Measurements from ENCODE around the gene CLASP2.
A peak's percentile ranks its signal among the peaks of the same experiment; 100 is the strongest.
"Not testable (repeated sequence)": the region's sequence is repeated elsewhere in the genome, so short reads cannot be mapped to it uniquely, and the experiment has no call there.

Gene CLASP2

GRCh38 chr3:33687406-33688010, 30.5 kb downstream of the CLASP2 start:
- no peak for DNase-seq (ENCODE audit: low read depth in 2 of 2)

GRCh38 chr3:33682770-33683169, 35.3 kb downstream of the CLASP2 start:
- no peak for DNase-seq (ENCODE audit: low read depth in 2 of 2)

- DNase-seq (ENCODE audit: low read depth in 2 of 2): no peak
Measured at GRCh38 chr3:33681667-33682066, 36.4 kb downstream of the CLASP2 start.

- DNase-seq (ENCODE audit: low read depth in 2 of 2): no peak
Measured at GRCh38 chr3:33678073-33678472, 40.0 kb downstream of the CLASP2 start.

GRCh38 chr3:33673436-33673835, 44.6 kb downstream of the CLASP2 start:
- DNase-seq (ENCODE audit: low read depth in 2 of 2): not testable (repeated sequence)

- DNase-seq (ENCODE audit: low read depth in 2 of 2): no peak
Measured at GRCh38 chr3:33668618-33669017, 49.4 kb downstream of the CLASP2 start.

GRCh38 chr3:33665294-33665693, 52.8 kb downstream of the CLASP2 start:
- DNase-seq (ENCODE audit: low read depth in 2 of 2): no peak

GRCh38 chr3:33664195-33664594, 53.9 kb downstream of the CLASP2 start:
- peak; percentile 39 to 52 for DNase-seq (ENCODE audit: low read depth in 2 of 2)

GRCh38 chr3:33663042-33663441, 55.0 kb downstream of the CLASP2 start:
- no peak for DNase-seq (ENCODE audit: low read depth in 2 of 2)

- DNase-seq (ENCODE audit: low read depth in 2 of 2): no peak
Measured at GRCh38 chr3:33659856-33660434, 58.1 kb downstream of the CLASP2 start.

GRCh38 chr3:33658991-33659848, 58.8 kb downstream of the CLASP2 start:
- peak in 1 of 2 experiments; percentile 17 for DNase-seq (ENCODE audit: low read depth in 2 of 2)

GRCh38 chr3:33658621-33658990, 59.4 kb downstream of the CLASP2 start:
- no peak for DNase-seq (ENCODE audit: low read depth in 2 of 2)

- DNase-seq (ENCODE audit: low read depth in 2 of 2): no peak
Measured at GRCh38 chr3:33658039-33658438, 60.0 kb downstream of the CLASP2 start.

GRCh38 chr3:33652736-33653135, 65.3 kb downstream of the CLASP2 start:
- no peak for DNase-seq (ENCODE audit: low read depth in 2 of 2)

GRCh38 chr3:33651101-33651500, 67.0 kb downstream of the CLASP2 start:
- DNase-seq (ENCODE audit: low read depth in 2 of 2): not testable (repeated sequence)

GRCh38 chr3:33650495-33650894, 67.6 kb downstream of the CLASP2 start:
- no peak for DNase-seq (ENCODE audit: low read depth in 2 of 2)

- no peak for DNase-seq (ENCODE audit: low read depth in 2 of 2)
Measured at GRCh38 chr3:33648793-33649192, 69.3 kb downstream of the CLASP2 start.

- DNase-seq (ENCODE audit: low read depth in 2 of 2): no peak
Measured at GRCh38 chr3:33646406-33646805, 71.6 kb downstream of the CLASP2 start.

GRCh38 chr3:33645060-33645647, 72.9 kb downstream of the CLASP2 start:
- DNase-seq (ENCODE audit: low read depth in 2 of 2): no peak

- no peak for DNase-seq (ENCODE audit: low read depth in 2 of 2)
Measured at GRCh38 chr3:33644582-33644981, 73.5 kb downstream of the CLASP2 start.

- DNase-seq (ENCODE audit: low read depth in 2 of 2): no peak
Measured at GRCh38 chr3:33642806-33643205, 75.2 kb downstream of the CLASP2 start.

GRCh38 chr3:33639889-33640288, 78.2 kb downstream of the CLASP2 start:
- DNase-seq (ENCODE audit: low read depth in 2 of 2): no peak

- no peak for DNase-seq (ENCODE audit: low read depth in 2 of 2)
Measured at GRCh38 chr3:33637482-33637881, 80.6 kb downstream of the CLASP2 start.

Data from fibroblast of skin of left biceps (primary cell).